Astrocyte (in vitro differentiated cells and primary cell): ENCODE results near the gene COG3. TPM values are rescaled to one million over a fixed set of nuclear protein-coding genes. Genes with fewer than 3 reads are reported as not detected.
A peak's percentile ranks its signal among the peaks of the same experiment; 100 is the strongest.

ENCODE experiments used
- DNase-seq: peaks from one replicate; pipeline ENCODE4 v3.0.0-alpha.2; 2010; ENCODE audit warnings: low read depth
- FAIRE-seq: peaks from 2 replicates; lab custom pipeline; 2011; peaks lifted over from hg19 to GRCh38; lab: Jason Lieb, UNC
- H2AFZ ChIP-seq: 2 replicates; pipeline ENCODE4 v1.6.0; 2012; ENCODE audit warnings: low read depth, low read length, inconsistent platforms
- H3K27ac ChIP-seq: 2 replicates; pipeline ENCODE4 v1.5.1; 2011; ENCODE audit warnings: low read depth, low read length, inconsistent platforms
- H3K27me3 ChIP-seq: 2 replicates; pipeline ENCODE4 v1.6.0; 2011; ENCODE audit warnings: low read length, inconsistent platforms; ENCODE audit not compliant: insufficient read depth
- H3K36me3 ChIP-seq: 2 replicates; pipeline ENCODE4 v1.5.1; 2011; ENCODE audit warnings: low read length, inconsistent platforms; ENCODE audit not compliant: insufficient read depth
- H3K4me1 ChIP-seq: 2 replicates; pipeline ENCODE4 v1.5.1; 2011; ENCODE audit warnings: low read length, inconsistent platforms; ENCODE audit not compliant: insufficient read depth
- H3K4me2 ChIP-seq: 2 replicates; pipeline ENCODE4 v1.6.0; 2012; ENCODE audit warnings: low read length, inconsistent platforms
- H3K4me3 ChIP-seq: 2 replicates; pipeline ENCODE4 v1.5.1; 2011; ENCODE audit warnings: low read depth, mild to moderate bottlenecking, low read length, inconsistent platforms; ENCODE audit not compliant: insufficient read depth
- H3K79me2 ChIP-seq: 2 replicates; pipeline ENCODE4 v1.6.0; 2012; ENCODE audit warnings: mild to moderate bottlenecking, low read length, inconsistent platforms; ENCODE audit not compliant: insufficient read depth
- H3K9ac ChIP-seq: 2 replicates; pipeline ENCODE4 v1.6.0; 2012; ENCODE audit warnings: mild to moderate bottlenecking, low read length, inconsistent platforms
- H3K9me3 ChIP-seq: 2 replicates; pipeline ENCODE4 v1.5.1; 2012; ENCODE audit warnings: low read depth, mild to moderate bottlenecking, low read length, inconsistent platforms; ENCODE audit not compliant: insufficient read depth
- H4K20me1 ChIP-seq: 2 replicates; pipeline ENCODE4 v1.6.0; 2012; ENCODE audit warnings: low read length, inconsistent platforms; ENCODE audit not compliant: insufficient read depth
- H3K27ac Mint-ChIP-seq: one replicate; pipeline ENCODE4 v1.8.0; 2021; ENCODE audit warnings: mild to moderate bottlenecking, mixed read lengths; ENCODE audit not compliant: unreplicated experiment
- H3K27me3 Mint-ChIP-seq: one replicate; pipeline ENCODE4 v1.8.0; 2021; ENCODE audit warnings: low read depth, mixed read lengths; ENCODE audit not compliant: unreplicated experiment
- H3K36me3 Mint-ChIP-seq: one replicate; pipeline ENCODE4 v1.8.0; 2021; ENCODE audit warnings: low read depth, mixed read lengths; ENCODE audit not compliant: unreplicated experiment
- H3K4me1 Mint-ChIP-seq: one replicate; pipeline ENCODE4 v1.8.0; 2021; ENCODE audit warnings: low read depth, mixed read lengths; ENCODE audit not compliant: unreplicated experiment
- H3K4me3 Mint-ChIP-seq: one replicate; pipeline ENCODE4 v1.8.0; 2021; ENCODE audit warnings: mild to moderate bottlenecking, moderate library complexity, mixed read lengths; ENCODE audit not compliant: unreplicated experiment
- H3K9me3 Mint-ChIP-seq: one replicate; pipeline ENCODE4 v1.8.0; 2021; ENCODE audit warnings: mild to moderate bottlenecking, mixed read lengths; ENCODE audit not compliant: unreplicated experiment
- EZH2 ChIP-seq: IDR thresholded peaks from 2 replicates; pipeline ENCODE4 v1.6.1; 2012; ENCODE audit warnings: mild to moderate bottlenecking, low read length, inconsistent platforms; ENCODE audit not compliant: insufficient read depth
- total RNA-seq: library from RNA; stranded (reverse); gene quantifications from 2 replicates; pipeline ENCODE4 v1.2.1, GENCODE V29; 2021
- TF ChIP-seq, protein P1 (sequence below): IDR thresholded peaks from 2 replicates; pipeline ENCODE4 v1.5.1; 2011; ENCODE audit warnings: low read depth, mild to moderate bottlenecking, inconsistent platforms, low read length, moderate library complexity; ENCODE audit not compliant: insufficient read depth

Gene COG3
- total RNA-seq, 1 donor from 2014 or later, result 24.9 TPM

DNA sequence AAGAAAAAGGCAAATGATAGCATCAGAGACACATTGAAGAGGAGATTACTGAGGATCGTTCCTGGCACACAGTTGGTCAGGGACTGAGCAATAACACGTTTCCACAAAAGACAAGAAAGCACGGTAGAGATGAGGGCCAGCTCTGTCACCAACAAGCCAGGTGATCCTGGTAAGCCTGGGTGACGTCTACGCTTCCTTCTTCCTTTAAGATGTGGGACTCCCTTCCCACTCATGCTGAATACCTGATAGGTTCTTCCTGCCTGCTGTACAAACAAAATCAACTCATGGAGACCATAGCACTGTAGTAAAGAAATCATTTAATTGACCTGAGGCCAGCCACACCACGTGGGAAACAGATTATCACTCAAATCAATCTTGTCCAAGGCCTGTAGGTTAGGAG, 19.7 kb upstream of the COG3 start:
- no peaks in the 10 kb centered on the region for H3K79me2 ChIP-seq
- no peaks in the 10 kb centered on the region for H3K9me3 ChIP-seq
- no peak overlapping the region for H3K9ac ChIP-seq
- no peak for TF ChIP-seq EZH2
- TF ChIP-seq, protein P1, sequence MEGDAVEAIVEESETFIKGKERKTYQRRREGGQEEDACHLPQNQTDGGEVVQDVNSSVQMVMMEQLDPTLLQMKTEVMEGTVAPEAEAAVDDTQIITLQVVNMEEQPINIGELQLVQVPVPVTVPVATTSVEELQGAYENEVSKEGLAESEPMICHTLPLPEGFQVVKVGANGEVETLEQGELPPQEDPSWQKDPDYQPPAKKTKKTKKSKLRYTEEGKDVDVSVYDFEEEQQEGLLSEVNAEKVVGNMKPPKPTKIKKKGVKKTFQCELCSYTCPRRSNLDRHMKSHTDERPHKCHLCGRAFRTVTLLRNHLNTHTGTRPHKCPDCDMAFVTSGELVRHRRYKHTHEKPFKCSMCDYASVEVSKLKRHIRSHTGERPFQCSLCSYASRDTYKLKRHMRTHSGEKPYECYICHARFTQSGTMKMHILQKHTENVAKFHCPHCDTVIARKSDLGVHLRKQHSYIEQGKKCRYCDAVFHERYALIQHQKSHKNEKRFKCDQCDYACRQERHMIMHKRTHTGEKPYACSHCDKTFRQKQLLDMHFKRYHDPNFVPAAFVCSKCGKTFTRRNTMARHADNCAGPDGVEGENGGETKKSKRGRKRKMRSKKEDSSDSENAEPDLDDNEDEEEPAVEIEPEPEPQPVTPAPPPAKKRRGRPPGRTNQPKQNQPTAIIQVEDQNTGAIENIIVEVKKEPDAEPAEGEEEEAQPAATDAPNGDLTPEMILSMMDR, result no peak
- Mint-ChIP-seq H3K27ac (no peak overlapping the region), H3K9me3 (no peaks in the 10 kb centered on the region), H3K36me3 (no peaks in the 10 kb centered on the region), H3K4me1 (peaks cover 17% of the 10 kb centered on the region), H3K4me3 (no peak overlapping the region), H3K27me3 (peaks cover 6% of the 10 kb centered on the region)
- peaks cover 4% of the 10 kb centered on the region for H3K4me1 ChIP-seq
- H3K36me3 ChIP-seq, result no peaks in the 10 kb centered on the region
- FAIRE-seq, result no peak
- no peak overlapping the region for H2AFZ ChIP-seq
- H3K27ac ChIP-seq, result no peak overlapping the region
- no peak overlapping the region for H3K4me2 ChIP-seq
- no peaks in the 10 kb centered on the region for H4K20me1 ChIP-seq
- peaks cover 7% of the 10 kb centered on the region for H3K27me3 ChIP-seq
- H3K4me3 ChIP-seq, result no peak overlapping the region
- no peak for DNase-seq

DNA sequence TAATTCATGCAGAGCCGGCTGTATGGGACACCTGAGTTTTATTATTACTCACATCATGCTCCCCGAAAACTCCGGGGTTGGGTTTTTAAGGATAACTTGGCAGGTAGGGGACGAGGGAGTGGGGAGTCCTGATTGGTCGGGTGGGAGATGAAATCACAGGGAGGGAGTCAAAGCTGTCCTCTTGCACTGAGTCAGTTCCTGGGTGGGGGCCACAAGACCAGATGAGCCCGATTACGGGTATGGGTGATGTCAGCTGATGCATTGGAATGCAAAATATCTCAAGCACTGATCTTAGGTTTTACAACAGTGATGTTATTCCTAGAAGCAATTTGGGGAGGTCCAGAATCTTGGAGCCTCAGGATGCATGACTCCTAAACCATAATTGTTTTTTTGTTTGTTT, 18.6 kb upstream of the COG3 start:
- no peak overlapping the region for H3K9ac ChIP-seq
- no peak overlapping the region for H3K4me2 ChIP-seq
- Mint-ChIP-seq H3K36me3 (no peaks in the 10 kb centered on the region), H3K9me3 (no peaks in the 10 kb centered on the region), H3K4me3 (no peak overlapping the region), H3K27ac (no peak overlapping the region), H3K4me1 (peaks cover 12% of the 10 kb centered on the region), H3K27me3 (peaks cover 6% of the 10 kb centered on the region)
- H3K27ac ChIP-seq, result no peak overlapping the region
- H4K20me1 ChIP-seq, result no peaks in the 10 kb centered on the region
- H2AFZ ChIP-seq, result no peak overlapping the region
- H3K36me3 ChIP-seq, result no peaks in the 10 kb centered on the region
- FAIRE-seq (no peak), DNase-seq (peak; percentile 64)
- no peak overlapping the region for H3K4me3 ChIP-seq
- peaks cover 7% of the 10 kb centered on the region for H3K27me3 ChIP-seq
- TF ChIP-seq EZH2, result no peak
- TF ChIP-seq, protein P1, result no peak
- H3K4me1 ChIP-seq, result no peaks in the 10 kb centered on the region
- H3K79me2 ChIP-seq, result no peaks in the 10 kb centered on the region
- no peaks in the 10 kb centered on the region for H3K9me3 ChIP-seq

DNA sequence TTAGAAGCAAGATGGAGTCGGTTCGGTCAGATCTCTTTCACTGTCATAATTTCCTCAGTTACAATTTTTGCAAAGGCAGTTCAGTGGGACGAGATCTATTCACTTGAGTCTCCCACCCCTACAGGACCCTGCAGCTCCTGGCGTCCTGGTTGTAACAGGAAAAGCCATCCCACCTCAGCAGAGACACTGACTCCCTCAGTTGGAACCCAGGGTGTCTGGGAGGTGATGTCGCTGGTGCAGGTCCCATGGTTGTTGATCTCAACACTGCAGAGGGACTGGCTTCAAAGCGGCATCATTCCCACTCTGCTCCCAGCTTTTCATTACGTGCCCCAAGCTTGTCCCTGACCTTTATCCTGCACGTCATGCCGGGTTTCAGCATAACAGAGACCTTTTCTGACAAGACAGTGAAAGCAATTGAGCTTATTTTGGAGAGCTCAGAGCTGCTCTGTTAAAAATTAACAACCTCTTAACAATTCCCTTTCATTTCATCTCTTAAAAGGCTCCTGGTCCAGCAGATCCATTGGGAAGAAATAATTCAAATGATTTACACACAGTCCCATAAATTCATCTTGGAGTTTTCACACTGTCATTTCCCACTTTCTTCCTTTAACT, 17.6 kb upstream of the COG3 start:
- peaks cover 6% of the 10 kb centered on the region for H3K27me3 Mint-ChIP-seq
- Histone ChIP-seq H2AFZ (no peak overlapping the region), H3K9me3 (no peaks in the 10 kb centered on the region), H3K36me3 (no peaks in the 10 kb centered on the region), H3K27ac (no peak overlapping the region), H3K4me3 (no peak overlapping the region), H3K27me3 (peaks cover 7% of the 10 kb centered on the region), H3K79me2 (no peaks in the 10 kb centered on the region), H3K4me2 (no peak overlapping the region), H4K20me1 (no peaks in the 10 kb centered on the region), H3K9ac (no peak overlapping the region), H3K4me1 (no peaks in the 10 kb centered on the region)
- H3K9me3 Mint-ChIP-seq, result no peaks in the 10 kb centered on the region
- no peak overlapping the region for H3K4me3 Mint-ChIP-seq
- TF ChIP-seq, protein P1, result no peak
- no peak for TF ChIP-seq EZH2
- H3K4me1 Mint-ChIP-seq, result peaks cover 6% of the 10 kb centered on the region
- H3K27ac Mint-ChIP-seq, result no peak overlapping the region
- FAIRE-seq, result no peak
- no peaks in the 10 kb centered on the region for H3K36me3 Mint-ChIP-seq
- DNase-seq, result no peak
